Renal pelvis (tissue), 4 donors: Measurements from ENCODE around the gene LIMS2. TPM values are rescaled to one million over a fixed set of nuclear protein-coding genes. Genes with fewer than 3 reads are reported as not detected.

ENCODE experiments used
- DNase-seq: peaks from one replicate; pipeline ENCODE4 v3.0.0-alpha.2; 2013
- polyA plus RNA-seq, 3 donors: library from polyadenylated mRNA; unstranded; fragments of 120-200 nt; gene quantifications; one replicate each; pipeline ENCODE4 v1.2.1, GENCODE V29; 2013; ENCODE audit not compliant: insufficient read length in 3 of 3

Gene LIMS2
- polyA plus RNA-seq, 3 donors, result 21.6 to 25.1 (median 24.7) TPM

DNA sequence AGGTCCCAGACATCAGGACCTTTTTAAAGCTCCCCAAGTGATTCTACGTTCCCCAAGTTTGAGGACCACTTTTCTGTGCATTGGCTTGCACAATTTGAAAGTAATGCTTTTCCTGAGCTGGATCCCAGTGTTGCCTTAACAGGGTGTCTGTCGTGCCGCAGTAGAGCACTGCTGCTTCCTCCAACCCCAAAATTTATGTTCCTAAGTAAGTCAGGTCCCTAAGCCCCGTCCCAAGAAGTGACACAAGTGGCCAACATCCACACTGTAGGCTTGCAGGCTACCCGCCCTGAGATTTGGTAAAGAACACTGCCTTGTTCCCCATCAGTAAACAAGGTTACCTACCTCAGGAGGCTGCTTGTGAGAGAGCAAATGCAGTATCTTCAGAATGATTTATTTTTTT is 28.0 kb upstream of the LIMS2 start:
- no peak for DNase-seq

- no peak for DNase-seq
Observed at GRCh38 chr2:127702395-127703009, 27.2 kb upstream of the LIMS2 start.

DNA sequence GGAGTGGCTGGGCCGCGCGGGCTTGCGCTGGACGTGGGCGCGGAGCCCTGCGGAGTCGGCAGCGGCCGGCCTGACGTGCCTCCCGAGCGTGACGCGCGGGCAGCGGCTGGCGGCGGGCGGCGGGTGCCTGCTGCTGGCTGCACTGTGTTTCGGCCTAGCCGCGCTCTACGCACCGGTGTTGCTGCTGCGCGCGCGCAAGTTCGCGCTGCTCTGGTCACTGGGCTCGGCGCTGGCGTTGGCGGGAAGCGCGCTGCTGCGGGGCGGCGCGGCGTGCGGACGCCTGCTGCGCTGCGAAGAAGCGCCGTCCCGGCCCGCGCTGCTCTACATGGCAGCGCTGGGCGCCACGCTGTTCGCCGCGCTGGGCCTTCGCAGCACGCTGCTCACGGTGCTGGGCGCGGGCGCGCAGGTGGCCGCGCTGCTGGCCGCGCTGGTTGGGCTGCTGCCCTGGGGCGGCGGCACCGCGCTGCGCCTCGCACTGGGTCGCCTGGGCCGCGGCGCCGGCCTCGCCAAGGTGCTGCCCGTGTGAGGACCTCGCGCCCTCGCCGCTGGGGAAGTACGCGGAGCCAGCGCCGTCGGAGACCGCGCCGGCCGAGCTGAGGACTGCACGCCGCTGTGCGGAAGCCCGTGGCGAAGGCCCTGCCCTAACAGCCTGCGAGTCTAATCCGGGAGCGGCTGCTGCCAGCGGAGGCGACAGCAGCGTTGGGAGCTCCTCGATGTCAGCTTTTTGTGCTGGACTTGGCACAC is 26.5 kb upstream of the LIMS2 start:
- peak; percentile 77 for DNase-seq

GRCh38 chr2:127701193-127701650 is 25.9 kb upstream of the LIMS2 start, which contains the start of gene SFT2D3:
Gene SFT2D3, plus strand, starts transcription at chr2:127701497. Its CDS starts 32 bp downstream, at chr2:127701529.
- DNase-seq, result peak; percentile 91

DNA sequence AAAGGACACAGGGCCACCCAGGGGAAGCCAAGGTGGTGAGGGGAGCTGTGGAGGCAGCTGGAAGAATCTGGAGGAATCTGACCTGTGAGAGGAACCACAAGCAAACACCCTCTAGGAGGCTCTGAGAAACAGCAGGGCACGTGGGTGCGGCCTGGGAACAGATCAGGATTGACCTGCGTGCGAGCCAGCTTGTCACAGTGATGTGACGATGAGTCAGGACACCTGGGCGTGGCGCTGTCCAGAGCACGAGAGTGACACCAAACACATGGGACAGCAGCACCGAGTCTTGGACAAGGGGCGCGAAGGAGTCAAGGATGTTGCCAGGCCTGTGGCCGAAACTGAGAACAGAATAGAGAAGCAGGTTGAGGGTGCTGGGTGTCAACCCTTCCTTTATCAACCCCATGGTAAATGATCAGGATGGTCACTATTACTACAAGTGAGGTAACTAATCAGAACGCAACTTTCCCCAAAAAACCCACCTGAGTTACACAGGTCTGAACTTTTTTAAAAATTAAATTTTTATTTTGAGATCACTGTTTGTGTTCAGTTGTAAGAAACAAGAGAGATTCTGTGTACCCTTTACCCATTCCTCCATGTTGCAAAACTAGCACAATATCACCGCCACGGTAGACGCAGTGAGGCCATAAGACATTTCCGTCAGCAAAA is 25.3 kb upstream of the LIMS2 start:
- no peak for DNase-seq

GRCh38 chr2:127698553-127699355 is 23.4 kb upstream of the LIMS2 start:
- no peak for DNase-seq

- no peak for DNase-seq
Observed at GRCh38 chr2:127697482-127698180, 22.3 kb upstream of the LIMS2 start.

GRCh38 chr2:127695491-127696472 is 20.5 kb upstream of the LIMS2 start:
- peak; percentile 53 for DNase-seq

- DNase-seq, result no peak
Observed at GRCh38 chr2:127694986-127695385, 19.7 kb upstream of the LIMS2 start.

DNA sequence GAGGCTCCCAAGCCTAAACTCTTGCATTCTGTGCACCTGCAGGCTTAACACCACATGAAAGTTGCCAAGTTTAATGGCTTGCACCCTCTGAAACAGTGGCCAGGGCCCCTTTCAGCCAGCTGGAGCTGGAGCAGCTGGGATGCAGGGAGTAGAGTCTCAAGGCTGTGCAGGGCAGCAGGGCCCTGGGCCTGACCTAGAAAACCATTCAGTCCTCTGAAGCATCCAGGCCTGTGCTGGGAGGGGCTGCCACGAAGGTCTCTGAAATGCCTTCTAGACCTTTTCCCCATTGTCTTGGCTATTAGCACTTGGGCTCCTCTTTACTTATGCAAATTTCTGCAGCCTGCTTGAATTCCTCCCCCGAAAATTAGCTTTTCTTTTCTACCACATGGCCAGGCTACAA is 15.4 kb upstream of the LIMS2 start:
- DNase-seq, result no peak

- DNase-seq, result no peak
Observed at GRCh38 chr2:127688405-127688804, 13.1 kb upstream of the LIMS2 start.

GRCh38 chr2:127685410-127686080 is 10.2 kb upstream of the LIMS2 start:
- DNase-seq, result no peak

- DNase-seq, result no peak
Observed at GRCh38 chr2:127683757-127684156, 8.4 kb upstream of the LIMS2 start.

GRCh38 chr2:127683056-127683455 is 7.7 kb upstream of the LIMS2 start:
- DNase-seq, result no peak

GRCh38 chr2:127681976-127682857 is 6.9 kb upstream of the LIMS2 start:
- DNase-seq, result no peak

DNA sequence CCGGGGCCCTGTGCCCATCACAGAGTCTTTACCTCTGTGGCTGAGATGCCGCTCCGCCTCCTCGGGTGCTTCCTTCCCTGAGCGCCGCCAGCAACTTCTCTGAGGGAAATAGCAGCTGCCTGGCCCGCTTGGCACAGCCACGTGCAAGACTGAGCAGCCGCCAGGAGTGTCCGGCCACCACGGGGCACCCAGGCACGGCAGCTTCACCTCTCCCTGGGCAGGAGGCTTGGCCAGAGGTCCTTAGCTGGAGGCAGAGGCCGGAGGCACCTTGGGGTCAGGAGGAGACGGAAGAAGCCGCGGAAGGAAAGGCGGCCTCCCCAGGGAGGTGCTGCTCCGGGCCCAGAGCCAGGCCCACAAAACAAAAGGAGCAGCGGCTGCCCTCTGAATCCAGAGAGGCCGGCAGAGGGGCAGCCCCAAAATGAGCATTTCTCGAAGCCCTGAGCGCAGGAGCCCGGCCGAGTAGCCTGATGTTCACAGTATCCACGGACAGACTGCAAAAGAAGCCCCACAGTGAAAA is 6.0 kb upstream of the LIMS2 start:
- no peak for DNase-seq

DNA sequence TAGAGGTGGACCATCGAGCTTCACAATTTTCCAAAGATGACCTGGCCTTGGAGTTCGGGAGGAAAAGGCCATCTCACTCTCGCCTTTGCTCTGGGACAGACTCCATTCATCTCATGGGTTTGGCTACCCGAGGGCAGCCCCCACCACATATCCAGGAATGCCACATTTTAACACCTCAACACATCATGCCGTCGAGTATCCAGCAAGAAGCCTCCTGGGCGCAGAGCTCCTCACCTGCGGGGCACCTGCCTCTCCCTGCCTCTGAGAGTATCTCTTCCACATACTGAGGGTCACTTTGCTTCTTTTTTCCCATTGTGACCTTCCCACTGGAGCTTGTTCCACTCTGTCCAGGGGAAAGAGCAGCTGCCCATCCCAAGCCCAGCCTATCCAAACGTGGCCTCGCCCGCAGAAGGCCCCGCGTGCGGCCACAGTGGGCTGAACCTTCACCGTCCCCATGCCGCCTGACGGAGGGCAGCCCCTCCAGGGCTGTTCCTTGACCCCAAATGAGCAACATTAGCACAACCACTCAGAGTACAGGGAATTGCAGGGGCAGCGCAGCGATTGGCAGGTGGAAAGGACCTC is 5.5 kb upstream of the LIMS2 start:
- DNase-seq, result no peak
